Activated CD8-positive, alpha-beta T cell treated with anti-CD3 and anti-CD28 coated beads, Interleukin-2, amount 10 ng/mL, durations not matched to agents 7 days and 5 days (primary cell): ENCODE results near the gene RETREG1. TPM values are rescaled to one million over a fixed set of nuclear protein-coding genes. Genes with fewer than 3 reads are reported as not detected.
A peak's percentile ranks its signal among the peaks of the same experiment; 100 is the strongest.

Experiments used
- ATAC-seq: fragments of 150-1000 bp; cut with Tn5 transposase; one replicate; pipeline ENCODE4 v1.10.0; 2021; ENCODE audit warnings: moderate library complexity
- CTCF ChIA-PET: fragments of 350-600 bp; sonication (Branson Sonifier 250); formaldehyde crosslinking; loops from one replicate; lab custom pipeline; 2021; ENCODE audit warnings: antibody characterized with exemption; lab: Charles Lee
- POLR2A ChIA-PET: fragments of 350-600 bp; sonication (Branson Sonifier 250); formaldehyde crosslinking; loops from one replicate; lab custom pipeline; 2021; ENCODE audit warnings: antibody characterized with exemption; lab: Charles Lee
- DNase-seq: peaks from one replicate; pipeline ENCODE4 v3.0.0-alpha.2; 2020
- H3K27ac Mint-ChIP-seq: one replicate; pipeline ENCODE4 v1.8.0; 2021; ENCODE audit warnings: mild to moderate bottlenecking, mixed read lengths
- H3K27me3 Mint-ChIP-seq: one replicate; pipeline ENCODE4 v1.8.0; 2021; ENCODE audit warnings: low read depth, mixed read lengths
- H3K36me3 Mint-ChIP-seq: one replicate; pipeline ENCODE4 v1.8.0; 2021; ENCODE audit warnings: low read depth, mixed read lengths
- H3K4me1 Mint-ChIP-seq: one replicate; pipeline ENCODE4 v1.8.0; 2021; ENCODE audit warnings: low read depth, mixed read lengths
- H3K4me3 Mint-ChIP-seq: one replicate; pipeline ENCODE4 v1.8.0; 2021; ENCODE audit warnings: mild to moderate bottlenecking, mixed read lengths
- H3K9me3 Mint-ChIP-seq: one replicate; pipeline ENCODE4 v1.8.0; 2022; ENCODE audit warnings: mixed read lengths; ENCODE audit not compliant: insufficient read depth
- total RNA-seq, 2 experiments: library from RNA; stranded (reverse); gene quantifications; one replicate each; pipeline ENCODE4 v1.2.3, GENCODE V29; 2021

Gene RETREG1, protein sequence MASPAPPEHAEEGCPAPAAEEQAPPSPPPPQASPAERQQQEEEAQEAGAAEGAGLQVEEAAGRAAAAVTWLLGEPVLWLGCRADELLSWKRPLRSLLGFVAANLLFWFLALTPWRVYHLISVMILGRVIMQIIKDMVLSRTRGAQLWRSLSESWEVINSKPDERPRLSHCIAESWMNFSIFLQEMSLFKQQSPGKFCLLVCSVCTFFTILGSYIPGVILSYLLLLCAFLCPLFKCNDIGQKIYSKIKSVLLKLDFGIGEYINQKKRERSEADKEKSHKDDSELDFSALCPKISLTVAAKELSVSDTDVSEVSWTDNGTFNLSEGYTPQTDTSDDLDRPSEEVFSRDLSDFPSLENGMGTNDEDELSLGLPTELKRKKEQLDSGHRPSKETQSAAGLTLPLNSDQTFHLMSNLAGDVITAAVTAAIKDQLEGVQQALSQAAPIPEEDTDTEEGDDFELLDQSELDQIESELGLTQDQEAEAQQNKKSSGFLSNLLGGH
- total RNA-seq: 10 to 100 TPM; 47.1 to 51.8 TPM

DNA sequence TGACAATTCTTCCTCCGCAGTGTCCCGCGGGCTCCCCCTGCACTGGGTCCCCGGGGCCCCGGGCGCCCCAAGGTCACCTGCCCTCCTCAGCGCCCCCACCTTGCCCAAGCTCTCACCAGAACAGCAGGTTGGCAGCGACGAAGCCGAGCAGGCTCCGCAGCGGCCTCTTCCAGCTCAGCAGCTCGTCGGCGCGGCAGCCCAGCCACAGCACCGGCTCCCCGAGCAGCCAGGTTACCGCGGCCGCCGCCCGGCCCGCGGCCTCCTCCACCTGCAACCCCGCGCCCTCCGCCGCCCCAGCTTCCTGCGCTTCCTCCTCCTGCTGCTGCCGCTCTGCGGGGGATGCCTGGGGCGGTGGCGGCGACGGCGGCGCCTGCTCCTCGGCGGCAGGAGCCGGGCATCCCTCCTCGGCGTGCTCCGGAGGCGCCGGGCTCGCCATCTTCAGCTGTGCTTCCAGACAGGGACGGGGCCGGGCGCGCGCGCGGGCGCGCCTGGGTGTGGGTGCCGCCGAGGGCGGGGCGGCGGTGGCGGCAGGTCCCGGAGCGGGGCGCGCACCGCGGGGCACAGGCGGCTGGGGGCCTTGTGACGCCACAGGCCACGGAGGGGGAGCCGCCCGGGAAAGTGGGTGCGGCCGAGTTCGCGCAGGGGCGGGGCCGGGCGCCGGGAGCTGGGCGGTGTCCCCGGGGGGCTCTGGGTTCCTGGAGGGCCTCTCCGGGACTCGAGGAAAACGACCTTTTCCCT lies at the start of gene RETREG1:
RETREG1 (minus strand) TSS at position 462 of the 738 bp plus-strand sequence; CDS start at position 436, 26 bp downstream.
- DNase-seq: peak; percentile 87
- Mint-ChIP-seq H3K4me1 (peaks cover 38% of the 10 kb centered on the region), H3K27ac (no peak within 1 kb of the TSS), H3K9me3 (no peaks in the 10 kb centered on the region), H3K4me3 (peak within 1 kb of the TSS; percentile 95), H3K27me3 (no peaks in the 10 kb centered on the region), H3K36me3 (peaks cover 30% of the 10 kb centered on the region)
- ATAC-seq: peak; percentile 86
- ChIA-PET CTCF (interaction anchor here (1.1 to 4.5 kb wide), 4 partner anchors 10 to 160 kb away, joined by 3 to 42 read pairs (median 11); no protein-coding TSS in a partner anchor), POLR2A (interaction anchor here (0.9 to 5.3 kb wide), 6 partner anchors 11 to 53 kb away, joined by 3 to 136 read pairs (median 4); no protein-coding TSS in a partner anchor)

DNA sequence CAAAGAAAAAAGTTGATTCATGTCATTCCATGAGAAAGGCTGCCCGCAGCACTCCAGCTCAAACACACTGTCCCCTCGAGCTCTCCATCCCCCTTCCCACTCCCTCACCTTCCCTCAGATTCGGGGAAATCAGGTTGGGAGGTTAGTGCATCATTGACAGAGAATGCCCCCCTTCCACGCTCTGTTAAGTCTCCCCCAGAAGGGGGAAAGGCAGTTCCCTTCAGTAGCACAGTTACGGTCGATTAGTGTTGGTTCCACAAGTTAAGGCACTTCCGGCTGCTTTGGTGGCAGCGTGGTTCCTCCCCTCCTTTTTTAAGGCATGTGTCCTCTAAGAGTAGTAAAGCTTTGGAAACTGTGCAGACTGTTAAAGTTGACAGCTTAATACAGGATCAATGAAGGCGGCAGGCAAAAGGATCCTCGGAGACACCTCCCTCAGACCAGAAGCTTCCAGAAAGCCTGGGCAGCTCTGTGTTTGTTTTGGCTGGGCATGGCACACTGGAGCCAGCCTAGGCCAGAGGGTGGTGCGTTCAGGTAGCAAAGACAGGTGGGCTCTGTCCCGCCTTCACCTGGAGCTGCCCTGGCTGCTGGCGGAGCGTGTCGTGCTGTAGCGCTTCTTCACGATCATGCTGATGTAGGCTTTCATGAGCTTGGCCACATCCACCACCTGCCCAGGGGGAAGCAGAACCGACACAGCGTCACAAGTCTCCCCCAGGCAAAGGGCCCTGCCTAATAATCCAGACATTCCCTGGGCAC lies 49.5 kb upstream of the RETREG1 start:
- Mint-ChIP-seq H3K4me1 (peaks cover 3% of the 10 kb centered on the region), H3K27ac (no peak overlapping the region), H3K4me3 (no peak overlapping the region), H3K27me3 (no peaks in the 10 kb centered on the region), H3K9me3 (no peaks in the 10 kb centered on the region), H3K36me3 (no peaks in the 10 kb centered on the region)
- no peak for DNase-seq
- ATAC-seq: no peak
- CTCF ChIA-PET: interaction anchor here (0.7 to 3.1 kb wide), 26 partner anchors 9 to 210 kb away, joined by 3 to 20 read pairs (median 4); partner anchors contain the start of gene RETREG1
- POLR2A ChIA-PET: interaction anchor here (1.2 to 1.3 kb wide), 2 partner anchors 40 to 49 kb away, joined by 3 to 4 read pairs; no protein-coding TSS in a partner anchor

DNA sequence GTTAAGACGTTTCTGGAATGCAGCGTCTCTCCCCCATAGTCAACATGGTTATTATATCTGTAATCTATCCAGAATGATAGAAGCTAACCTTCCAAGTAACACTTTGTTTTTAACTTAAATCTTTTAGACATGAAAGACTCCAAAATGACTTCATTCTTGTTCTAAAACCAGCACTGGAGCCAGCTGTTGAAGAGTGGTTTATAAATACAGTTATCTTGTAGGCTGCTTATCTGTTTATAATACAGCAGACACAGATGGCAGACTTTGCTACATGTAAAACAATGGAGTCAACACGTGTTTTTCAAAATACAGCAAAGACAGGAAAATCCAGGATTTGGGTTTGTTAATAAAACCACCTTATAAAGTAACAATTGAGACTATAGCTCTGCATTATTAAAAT lies 48.8 kb upstream of the RETREG1 start:
- H3K27ac Mint-ChIP-seq: no peak overlapping the region

DNA sequence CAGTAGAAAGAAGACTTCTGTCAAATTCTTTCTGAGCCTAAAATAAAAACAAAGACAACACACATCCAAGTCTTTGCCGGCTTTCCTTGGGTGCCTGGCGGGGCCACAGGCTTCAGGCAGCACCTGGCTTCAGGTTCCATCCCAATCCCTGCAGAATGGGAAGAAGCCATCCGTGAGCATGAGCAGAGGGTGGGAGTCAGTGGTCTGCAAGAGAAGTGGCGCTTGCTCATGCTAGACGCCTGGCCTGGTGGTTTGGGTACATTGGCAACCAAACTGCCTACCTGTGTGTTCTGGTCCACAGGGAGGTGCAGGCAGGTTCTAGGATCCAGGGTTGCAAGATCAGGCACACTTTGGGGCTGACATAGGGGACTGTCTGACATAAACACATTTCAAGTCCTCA lies 47.6 kb upstream of the RETREG1 start:
- ChIA-PET CTCF (interaction anchor here (1.7 to 1.9 kb wide), 2 partner anchors 34 to 174 kb away, joined by 4 read pairs; no protein-coding TSS in a partner anchor), POLR2A (no interaction called here)
- Mint-ChIP-seq H3K27me3 (no peaks in the 10 kb centered on the region), H3K9me3 (no peaks in the 10 kb centered on the region), H3K27ac (no peak overlapping the region), H3K36me3 (no peaks in the 10 kb centered on the region), H3K4me1 (peaks cover 3% of the 10 kb centered on the region), H3K4me3 (no peak overlapping the region)
- DNase-seq: no peak
- ATAC-seq: no peak

More for the DNA sequence above, 48.8 kb upstream of the RETREG1 start:
- H3K27me3 Mint-ChIP-seq: no peaks in the 10 kb centered on the region
- no peaks in the 10 kb centered on the region for H3K9me3 Mint-ChIP-seq
- H3K36me3 Mint-ChIP-seq: no peaks in the 10 kb centered on the region
- peaks cover 3% of the 10 kb centered on the region for H3K4me1 Mint-ChIP-seq
- DNase-seq (no peak), ATAC-seq (no peak)
- CTCF ChIA-PET: interaction anchor here (0.9 to 3.1 kb wide), 16 partner anchors 8 to 505 kb away, joined by 3 to 20 read pairs (median 5); no protein-coding TSS in a partner anchor
- POLR2A ChIA-PET: interaction anchor here (1.2 kb wide), 1 partner anchor 40 kb away, joined by 3 read pairs; no protein-coding TSS in a partner anchor
- no peak overlapping the region for H3K4me3 Mint-ChIP-seq

DNA sequence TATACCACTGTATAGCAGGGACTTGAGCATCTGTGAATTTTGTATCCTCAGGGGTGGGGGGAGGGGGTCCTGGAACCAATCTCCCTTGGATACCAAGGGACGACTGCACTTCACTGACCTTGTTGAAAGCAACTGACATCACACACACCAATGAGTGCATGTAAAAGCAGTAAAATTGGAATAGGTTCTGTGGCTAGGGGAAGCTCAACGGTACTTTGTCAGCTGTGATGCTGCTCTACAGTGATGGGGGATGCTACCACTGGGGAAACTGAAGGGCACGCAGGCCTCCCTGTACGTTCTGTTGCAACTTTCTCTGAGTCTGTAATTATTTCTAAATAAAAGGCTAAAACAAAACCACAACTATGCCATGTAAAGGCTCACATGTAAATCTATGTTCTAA lies 47.0 kb upstream of the RETREG1 start:
- DNase-seq (no peak), ATAC-seq (no peak)
- Mint-ChIP-seq H3K4me1 (peaks cover 3% of the 10 kb centered on the region), H3K4me3 (no peak overlapping the region), H3K27me3 (no peaks in the 10 kb centered on the region), H3K27ac (no peak overlapping the region), H3K36me3 (no peaks in the 10 kb centered on the region), H3K9me3 (no peaks in the 10 kb centered on the region)
- CTCF ChIA-PET: interaction anchor here (1.9 kb wide), 1 partner anchor 174 kb away, joined by 4 read pairs; no protein-coding TSS in a partner anchor
- POLR2A ChIA-PET: interaction anchor here (0.6 to 2.0 kb wide), 2 partner anchors 38 to 47 kb away, joined by 3 to 7 read pairs; partner anchors contain the start of gene RETREG1

DNA sequence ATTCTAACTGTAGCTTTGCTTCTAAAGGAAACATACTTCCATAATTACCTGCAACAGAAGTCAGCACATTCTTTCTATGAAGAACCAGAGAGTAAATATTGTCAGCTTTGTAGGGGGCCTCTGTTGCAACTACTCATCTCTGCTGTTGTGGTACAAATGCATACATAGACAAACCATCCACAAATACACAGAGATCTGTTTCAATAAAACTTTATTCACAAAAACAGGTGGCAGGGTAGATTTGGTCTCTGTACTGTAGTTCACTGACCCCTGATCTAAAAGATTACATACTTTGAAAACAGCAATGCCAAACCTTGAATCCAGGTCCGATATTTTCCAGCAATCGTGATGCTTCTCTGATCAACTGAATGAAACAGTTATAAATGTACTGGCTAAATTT lies 44.9 kb upstream of the RETREG1 start:
- peaks cover 3% of the 10 kb centered on the region for H3K4me1 Mint-ChIP-seq
- H3K27me3 Mint-ChIP-seq: no peaks in the 10 kb centered on the region
- H3K36me3 Mint-ChIP-seq: no peaks in the 10 kb centered on the region
- no peak overlapping the region for H3K27ac Mint-ChIP-seq
- DNase-seq (no peak), ATAC-seq (no peak)
- H3K4me3 Mint-ChIP-seq: no peak overlapping the region
- ChIA-PET CTCF (no interaction called here), POLR2A (interaction anchor here (2.0 kb wide), 1 partner anchor 45 kb away, joined by 7 read pairs; the partner anchor contains the start of gene RETREG1)
- H3K9me3 Mint-ChIP-seq: no peaks in the 10 kb centered on the region

DNA sequence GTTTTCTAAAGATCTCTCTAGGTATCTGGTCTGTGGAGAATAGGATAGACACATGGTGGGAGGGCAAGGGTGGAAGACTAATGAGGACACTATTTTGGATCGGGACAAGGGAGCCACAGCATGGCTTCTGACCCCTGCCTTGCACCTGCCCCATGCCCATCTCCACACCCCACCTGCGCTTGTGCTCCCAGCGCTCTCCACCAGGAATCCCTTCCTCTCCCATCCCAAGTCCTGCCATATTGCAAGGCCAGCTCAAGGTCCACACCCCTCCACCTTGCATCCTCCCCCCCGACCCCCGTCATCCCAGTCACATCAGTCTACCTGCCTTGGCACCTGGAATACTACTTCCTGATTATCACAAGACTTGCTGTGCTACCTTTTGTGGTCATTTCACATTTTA lies 44.2 kb upstream of the RETREG1 start:
- POLR2A ChIA-PET: no interaction called here
- H3K27ac Mint-ChIP-seq: no peak overlapping the region

DNA sequence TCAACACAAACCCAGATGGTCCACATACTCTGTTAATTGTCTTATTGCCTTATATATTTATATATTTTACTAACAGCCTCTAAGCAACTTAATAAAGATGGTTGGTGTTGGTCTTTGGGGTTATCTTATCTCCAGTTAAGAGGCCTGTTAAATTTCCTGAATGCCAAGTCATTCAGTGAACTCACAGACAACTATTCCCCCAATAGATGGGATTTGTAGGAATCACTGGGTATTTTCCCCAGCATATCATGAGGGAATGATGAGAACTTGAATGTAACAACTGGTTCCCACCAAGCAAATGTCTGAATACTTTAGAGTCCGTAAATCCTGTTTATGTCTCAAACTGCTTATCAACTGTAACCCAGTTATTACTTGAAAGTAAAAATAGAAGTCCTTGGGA lies 42.7 kb upstream of the RETREG1 start:
- ChIA-PET CTCF (no interaction called here), POLR2A (no interaction called here)
- H3K36me3 Mint-ChIP-seq: no peaks in the 10 kb centered on the region
- no peak for ATAC-seq
- H3K27ac Mint-ChIP-seq: no peak overlapping the region
- no peak overlapping the region for H3K4me3 Mint-ChIP-seq
- no peaks in the 10 kb centered on the region for H3K9me3 Mint-ChIP-seq
- no peaks in the 10 kb centered on the region for H3K27me3 Mint-ChIP-seq
- H3K4me1 Mint-ChIP-seq: peaks cover 3% of the 10 kb centered on the region
- DNase-seq: no peak

More for the DNA sequence above, 44.2 kb upstream of the RETREG1 start:
- Mint-ChIP-seq H3K36me3 (no peaks in the 10 kb centered on the region), H3K4me1 (peaks cover 3% of the 10 kb centered on the region), H3K4me3 (no peak overlapping the region), H3K9me3 (no peaks in the 10 kb centered on the region), H3K27me3 (no peaks in the 10 kb centered on the region)
- DNase-seq (no peak), ATAC-seq (no peak)
- CTCF ChIA-PET: no interaction called here

DNA sequence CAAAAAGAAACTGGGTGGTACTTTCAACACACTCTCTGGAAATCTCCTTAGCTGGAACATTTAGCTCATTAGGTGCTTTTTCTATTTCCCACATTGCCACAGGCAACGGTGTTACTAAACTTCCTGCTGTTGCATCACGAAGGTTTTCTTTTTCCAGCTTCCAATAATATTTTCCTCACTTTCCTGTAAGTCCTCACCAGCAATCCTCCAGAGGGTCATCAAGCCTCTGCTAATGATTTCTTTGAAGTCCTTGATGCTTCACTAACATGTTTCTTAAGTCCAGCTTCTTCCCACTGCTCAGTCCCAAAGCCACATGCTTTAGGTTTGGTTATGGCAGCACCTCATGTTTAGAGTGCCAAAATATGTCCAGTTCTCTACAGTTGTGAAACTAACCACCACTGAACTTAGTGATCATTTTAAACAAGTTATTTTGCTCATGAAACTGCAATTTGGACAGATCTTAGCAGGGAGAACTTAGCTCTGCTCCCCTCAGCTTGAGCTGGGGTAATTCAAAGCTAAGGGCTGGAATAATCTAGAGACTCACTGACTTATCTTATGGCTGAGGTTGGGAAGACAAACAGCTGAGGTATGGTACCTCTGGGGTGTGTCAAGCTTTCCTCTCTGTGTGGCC lies 39.9 kb upstream of the RETREG1 start:
- no peak overlapping the region for H3K4me3 Mint-ChIP-seq
- ChIA-PET POLR2A (no interaction called here), CTCF (interaction anchor here (3.8 kb wide), 1 partner anchor 10 kb away, joined by 20 read pairs; no protein-coding TSS in a partner anchor)
- H3K36me3 Mint-ChIP-seq: no peaks in the 10 kb centered on the region
- H3K27ac Mint-ChIP-seq: no peak overlapping the region
- no peaks in the 10 kb centered on the region for H3K9me3 Mint-ChIP-seq
- ATAC-seq (no peak), DNase-seq (no peak)
- no peaks in the 10 kb centered on the region for H3K27me3 Mint-ChIP-seq
- no peaks in the 10 kb centered on the region for H3K4me1 Mint-ChIP-seq

DNA sequence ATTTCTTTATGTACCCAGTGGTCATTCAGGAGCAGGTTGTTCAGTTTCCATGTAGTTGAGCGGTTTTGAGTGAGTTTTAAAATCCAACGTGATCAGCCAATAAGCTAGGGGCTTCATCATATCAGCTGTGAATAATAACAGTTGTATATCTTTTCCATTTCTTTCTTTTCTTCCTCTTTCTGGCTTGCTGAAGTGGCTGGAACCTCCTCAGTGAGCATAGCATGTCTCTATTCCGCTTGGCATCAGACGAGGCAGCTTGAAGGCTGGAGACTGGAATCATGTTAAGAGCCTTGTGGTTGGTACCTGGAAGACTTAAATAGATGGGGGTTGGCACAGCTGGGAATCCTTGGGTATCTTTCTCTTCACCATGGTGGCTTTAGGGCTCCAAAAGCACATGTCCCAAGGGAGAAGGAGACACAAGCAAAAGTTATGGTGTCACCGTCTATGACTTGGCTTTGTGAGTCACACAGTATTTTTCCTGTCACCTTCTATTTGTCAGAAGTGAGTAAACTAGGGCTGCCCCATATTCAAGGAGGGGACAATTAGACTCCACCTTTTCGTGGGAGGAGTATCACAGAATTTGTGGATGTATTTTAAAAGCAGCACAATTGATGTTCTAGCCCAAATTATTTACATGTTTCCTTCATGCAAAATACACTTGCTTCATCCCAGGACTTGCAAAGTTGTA lies 38.0 kb upstream of the RETREG1 start:
- H3K36me3 Mint-ChIP-seq: no peaks in the 10 kb centered on the region
- no peaks in the 10 kb centered on the region for H3K4me1 Mint-ChIP-seq
- H3K4me3 Mint-ChIP-seq: no peak overlapping the region
- peaks cover 3% of the 10 kb centered on the region for H3K9me3 Mint-ChIP-seq
- ATAC-seq (no peak), DNase-seq (no peak)
- POLR2A ChIA-PET: no interaction called here
- H3K27ac Mint-ChIP-seq: no peak overlapping the region
- H3K27me3 Mint-ChIP-seq: no peaks in the 10 kb centered on the region
- CTCF ChIA-PET: no interaction called here
